Aortic smooth muscle cell (primary cell): ENCODE results near the gene DNTTIP2. TPM values are rescaled to one million over a fixed set of nuclear protein-coding genes. Genes with fewer than 3 reads are reported as not detected.

ENCODE experiments used
- total RNA-seq: library from RNA; depleted of rRNA; stranded (reverse); fragments of >200 nt; gene quantifications from 2 replicates; pipeline ENCODE4 v1.2.3, GENCODE V29; 2014

DNTTIP2 gene
- total RNA-seq: 22.3 and 28.2 TPM in 2 replicates

GRCh38 chr1:93878889-93879586 is at the start of gene DNTTIP2:
TSS of gene DNTTIP2 (minus strand) at chr1:93879206. CDS start at chr1:93879148, 58 bp downstream.

GRCh38 chr1:93909146-93910050 is 30.4 kb upstream of the DNTTIP2 start, which contains the start of gene GCLM:
TSS of gene GCLM (minus strand) at chr1:93909430. CDS start at chr1:93909163, 267 bp downstream.

Other genes starting within 250 kb of the DNTTIP2 start
- gene BCAR3, start 197.4 kb downstream of the DNTTIP2 start, total RNA-seq: 18.2 and 26.5 TPM in 2 replicates
- gene GCLM, start 30.2 kb upstream of the DNTTIP2 start, total RNA-seq: 16.9 and 20.3 TPM in 2 replicates
- gene ABCA4, start 241.9 kb upstream of the DNTTIP2 start, total RNA-seq: 0.44 and 0.53 TPM in 2 replicates